ENCODE results near the gene TRA2B.

- TF ChIP-seq CTCF (IDR thresholded peaks at IDR 0.05) (no peak), POLR2A (IDR thresholded peaks at IDR 0.05) (no peak)
Measured at GRCh38 chr3:185896636-185897035, 41.2 kb downstream of the TRA2B start.

Measured in Peyer's patch (tissue), 4 donors.